H1 (cell line): ENCODE measurements around the gene DET1.

ENCODE experiments used
- CHD2 ChIP-seq: IDR thresholded peaks from 2 replicates; pipeline ENCODE4 v1.6.1; 2012; ENCODE audit warnings: low read length, improper control_type of control experiment
- EP300 ChIP-seq, 2 experiments: IDR thresholded peaks; 1 replicate in 1 of 2; 2 replicates in 1 of 2; pipeline ENCODE4 v1.6.1; 2011 to 2012; ENCODE audit warnings: low read depth in 2 of 2, low read length in 2 of 2, mild to moderate bottlenecking in 2 of 2, borderline replicate concordance in 1 of 2, inconsistent platforms in 1 of 2, moderate library complexity in 1 of 2
- KDM5A ChIP-seq: fragments of 200-600 bp; IDR thresholded peaks from 2 replicates; pipeline ENCODE4 v1.7.1; 2012; ENCODE audit warnings: mild to moderate bottlenecking, low read length, inconsistent platforms, mixed read lengths
- POLR2A ChIP-seq, 2 experiments: IDR thresholded peaks; 1 replicate in 1 of 2; 2 replicates in 1 of 2; pipeline ENCODE4 v1.6.1; 2011; ENCODE audit warnings: low read depth in 2 of 2, low read length in 2 of 2, mild to moderate bottlenecking in 2 of 2; ENCODE audit errors: control extremely low read depth in 1 of 2
- POU5F1 ChIP-seq: IDR thresholded peaks from 2 replicates; pipeline ENCODE4 v1.6.1; 2011; ENCODE audit warnings: low read depth, mild to moderate bottlenecking, low read length, moderate library complexity
- RBBP5 ChIP-seq: IDR thresholded peaks from 2 replicates; pipeline ENCODE4 v1.7.1; 2012; ENCODE audit warnings: low read depth, mild to moderate bottlenecking, inconsistent platforms, low read length, moderate library complexity, borderline replicate concordance
- SP1 ChIP-seq: IDR thresholded peaks from 2 replicates; pipeline ENCODE4 v1.6.1; 2011; ENCODE audit warnings: low read depth, low read length
- TF ChIP-seq, protein P1 (sequence below), 3 experiments: IDR thresholded peaks; 1 replicate in 2 of 3; 2 replicates in 1 of 3; pipeline versions ENCODE4 v1.5.1 to v1.6.1; 2011; ENCODE audit warnings: low read length in 3 of 3, mild to moderate bottlenecking in 3 of 3, inconsistent platforms in 2 of 3, low read depth in 1 of 3, moderate library complexity in 1 of 3; ENCODE audit not compliant: insufficient read depth in 1 of 3; ENCODE audit errors: control extremely low read depth in 1 of 3
- TF ChIP-seq, protein P2 (sequence below): fragments of 300-600 bp; sonication (generic); IDR thresholded peaks from 2 replicates; pipeline ENCODE4 v1.7.1; 2012; ENCODE audit warnings: low read length, moderate library complexity, mild to moderate bottlenecking, inconsistent platforms; ENCODE audit not compliant: insufficient replicate concordance

DNA sequence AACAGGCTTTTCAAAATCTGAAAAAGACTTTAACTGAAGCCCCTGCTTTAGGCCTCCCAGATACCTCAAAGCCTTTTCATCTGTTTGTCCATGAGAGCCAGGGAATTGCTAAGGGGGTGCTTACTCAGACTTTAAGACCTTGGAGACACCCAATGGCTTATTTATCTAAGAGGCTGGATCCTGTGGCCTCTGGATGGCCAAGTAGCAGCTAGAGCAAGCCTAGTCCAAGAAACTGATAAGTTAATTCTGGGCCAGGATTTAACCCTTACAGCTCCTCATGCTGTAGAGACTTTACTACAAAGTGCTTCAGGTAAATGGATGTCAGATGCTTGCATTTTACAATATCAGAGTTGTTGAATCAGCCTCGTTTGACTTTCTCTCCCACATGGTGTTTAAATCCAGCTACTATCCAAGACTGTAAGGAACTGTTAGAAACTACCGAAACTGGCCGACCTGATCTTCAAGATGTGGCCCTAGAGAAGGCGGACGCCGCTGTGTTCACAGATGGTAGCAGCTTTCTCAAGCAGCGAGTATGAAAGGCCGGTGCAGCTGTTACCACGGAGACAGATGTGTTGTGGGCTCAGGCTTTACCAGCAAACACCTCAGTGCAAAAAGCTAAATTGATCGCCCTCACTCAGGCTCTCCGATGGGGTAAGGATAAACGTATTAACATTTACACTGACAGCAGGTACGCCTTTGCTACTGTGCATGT is 3.3 kb downstream of the DET1 start:
- TF ChIP-seq, protein P1, sequence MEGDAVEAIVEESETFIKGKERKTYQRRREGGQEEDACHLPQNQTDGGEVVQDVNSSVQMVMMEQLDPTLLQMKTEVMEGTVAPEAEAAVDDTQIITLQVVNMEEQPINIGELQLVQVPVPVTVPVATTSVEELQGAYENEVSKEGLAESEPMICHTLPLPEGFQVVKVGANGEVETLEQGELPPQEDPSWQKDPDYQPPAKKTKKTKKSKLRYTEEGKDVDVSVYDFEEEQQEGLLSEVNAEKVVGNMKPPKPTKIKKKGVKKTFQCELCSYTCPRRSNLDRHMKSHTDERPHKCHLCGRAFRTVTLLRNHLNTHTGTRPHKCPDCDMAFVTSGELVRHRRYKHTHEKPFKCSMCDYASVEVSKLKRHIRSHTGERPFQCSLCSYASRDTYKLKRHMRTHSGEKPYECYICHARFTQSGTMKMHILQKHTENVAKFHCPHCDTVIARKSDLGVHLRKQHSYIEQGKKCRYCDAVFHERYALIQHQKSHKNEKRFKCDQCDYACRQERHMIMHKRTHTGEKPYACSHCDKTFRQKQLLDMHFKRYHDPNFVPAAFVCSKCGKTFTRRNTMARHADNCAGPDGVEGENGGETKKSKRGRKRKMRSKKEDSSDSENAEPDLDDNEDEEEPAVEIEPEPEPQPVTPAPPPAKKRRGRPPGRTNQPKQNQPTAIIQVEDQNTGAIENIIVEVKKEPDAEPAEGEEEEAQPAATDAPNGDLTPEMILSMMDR (IDR thresholded peaks at IDR 0.05; ENCODE audit: control extremely low read depth in 1 of 3, insufficient read depth in 1 of 3, low read depth in 1 of 3, low read length in 3 of 3): no peak
- TF ChIP-seq SP1 (no peak), POU5F1 (no peak), EP300 (IDR thresholded peaks at IDR 0.05; ENCODE audit: borderline replicate concordance in 1 of 2, low read depth in 2 of 2, low read length in 2 of 2) (no peak), RBBP5 (no peak), POLR2A (IDR thresholded peaks at IDR 0.05; ENCODE audit: control extremely low read depth in 1 of 2, low read depth in 2 of 2, low read length in 2 of 2) (no peak), CHD2 (no peak), KDM5A (no peak)
- TF ChIP-seq, protein P2, sequence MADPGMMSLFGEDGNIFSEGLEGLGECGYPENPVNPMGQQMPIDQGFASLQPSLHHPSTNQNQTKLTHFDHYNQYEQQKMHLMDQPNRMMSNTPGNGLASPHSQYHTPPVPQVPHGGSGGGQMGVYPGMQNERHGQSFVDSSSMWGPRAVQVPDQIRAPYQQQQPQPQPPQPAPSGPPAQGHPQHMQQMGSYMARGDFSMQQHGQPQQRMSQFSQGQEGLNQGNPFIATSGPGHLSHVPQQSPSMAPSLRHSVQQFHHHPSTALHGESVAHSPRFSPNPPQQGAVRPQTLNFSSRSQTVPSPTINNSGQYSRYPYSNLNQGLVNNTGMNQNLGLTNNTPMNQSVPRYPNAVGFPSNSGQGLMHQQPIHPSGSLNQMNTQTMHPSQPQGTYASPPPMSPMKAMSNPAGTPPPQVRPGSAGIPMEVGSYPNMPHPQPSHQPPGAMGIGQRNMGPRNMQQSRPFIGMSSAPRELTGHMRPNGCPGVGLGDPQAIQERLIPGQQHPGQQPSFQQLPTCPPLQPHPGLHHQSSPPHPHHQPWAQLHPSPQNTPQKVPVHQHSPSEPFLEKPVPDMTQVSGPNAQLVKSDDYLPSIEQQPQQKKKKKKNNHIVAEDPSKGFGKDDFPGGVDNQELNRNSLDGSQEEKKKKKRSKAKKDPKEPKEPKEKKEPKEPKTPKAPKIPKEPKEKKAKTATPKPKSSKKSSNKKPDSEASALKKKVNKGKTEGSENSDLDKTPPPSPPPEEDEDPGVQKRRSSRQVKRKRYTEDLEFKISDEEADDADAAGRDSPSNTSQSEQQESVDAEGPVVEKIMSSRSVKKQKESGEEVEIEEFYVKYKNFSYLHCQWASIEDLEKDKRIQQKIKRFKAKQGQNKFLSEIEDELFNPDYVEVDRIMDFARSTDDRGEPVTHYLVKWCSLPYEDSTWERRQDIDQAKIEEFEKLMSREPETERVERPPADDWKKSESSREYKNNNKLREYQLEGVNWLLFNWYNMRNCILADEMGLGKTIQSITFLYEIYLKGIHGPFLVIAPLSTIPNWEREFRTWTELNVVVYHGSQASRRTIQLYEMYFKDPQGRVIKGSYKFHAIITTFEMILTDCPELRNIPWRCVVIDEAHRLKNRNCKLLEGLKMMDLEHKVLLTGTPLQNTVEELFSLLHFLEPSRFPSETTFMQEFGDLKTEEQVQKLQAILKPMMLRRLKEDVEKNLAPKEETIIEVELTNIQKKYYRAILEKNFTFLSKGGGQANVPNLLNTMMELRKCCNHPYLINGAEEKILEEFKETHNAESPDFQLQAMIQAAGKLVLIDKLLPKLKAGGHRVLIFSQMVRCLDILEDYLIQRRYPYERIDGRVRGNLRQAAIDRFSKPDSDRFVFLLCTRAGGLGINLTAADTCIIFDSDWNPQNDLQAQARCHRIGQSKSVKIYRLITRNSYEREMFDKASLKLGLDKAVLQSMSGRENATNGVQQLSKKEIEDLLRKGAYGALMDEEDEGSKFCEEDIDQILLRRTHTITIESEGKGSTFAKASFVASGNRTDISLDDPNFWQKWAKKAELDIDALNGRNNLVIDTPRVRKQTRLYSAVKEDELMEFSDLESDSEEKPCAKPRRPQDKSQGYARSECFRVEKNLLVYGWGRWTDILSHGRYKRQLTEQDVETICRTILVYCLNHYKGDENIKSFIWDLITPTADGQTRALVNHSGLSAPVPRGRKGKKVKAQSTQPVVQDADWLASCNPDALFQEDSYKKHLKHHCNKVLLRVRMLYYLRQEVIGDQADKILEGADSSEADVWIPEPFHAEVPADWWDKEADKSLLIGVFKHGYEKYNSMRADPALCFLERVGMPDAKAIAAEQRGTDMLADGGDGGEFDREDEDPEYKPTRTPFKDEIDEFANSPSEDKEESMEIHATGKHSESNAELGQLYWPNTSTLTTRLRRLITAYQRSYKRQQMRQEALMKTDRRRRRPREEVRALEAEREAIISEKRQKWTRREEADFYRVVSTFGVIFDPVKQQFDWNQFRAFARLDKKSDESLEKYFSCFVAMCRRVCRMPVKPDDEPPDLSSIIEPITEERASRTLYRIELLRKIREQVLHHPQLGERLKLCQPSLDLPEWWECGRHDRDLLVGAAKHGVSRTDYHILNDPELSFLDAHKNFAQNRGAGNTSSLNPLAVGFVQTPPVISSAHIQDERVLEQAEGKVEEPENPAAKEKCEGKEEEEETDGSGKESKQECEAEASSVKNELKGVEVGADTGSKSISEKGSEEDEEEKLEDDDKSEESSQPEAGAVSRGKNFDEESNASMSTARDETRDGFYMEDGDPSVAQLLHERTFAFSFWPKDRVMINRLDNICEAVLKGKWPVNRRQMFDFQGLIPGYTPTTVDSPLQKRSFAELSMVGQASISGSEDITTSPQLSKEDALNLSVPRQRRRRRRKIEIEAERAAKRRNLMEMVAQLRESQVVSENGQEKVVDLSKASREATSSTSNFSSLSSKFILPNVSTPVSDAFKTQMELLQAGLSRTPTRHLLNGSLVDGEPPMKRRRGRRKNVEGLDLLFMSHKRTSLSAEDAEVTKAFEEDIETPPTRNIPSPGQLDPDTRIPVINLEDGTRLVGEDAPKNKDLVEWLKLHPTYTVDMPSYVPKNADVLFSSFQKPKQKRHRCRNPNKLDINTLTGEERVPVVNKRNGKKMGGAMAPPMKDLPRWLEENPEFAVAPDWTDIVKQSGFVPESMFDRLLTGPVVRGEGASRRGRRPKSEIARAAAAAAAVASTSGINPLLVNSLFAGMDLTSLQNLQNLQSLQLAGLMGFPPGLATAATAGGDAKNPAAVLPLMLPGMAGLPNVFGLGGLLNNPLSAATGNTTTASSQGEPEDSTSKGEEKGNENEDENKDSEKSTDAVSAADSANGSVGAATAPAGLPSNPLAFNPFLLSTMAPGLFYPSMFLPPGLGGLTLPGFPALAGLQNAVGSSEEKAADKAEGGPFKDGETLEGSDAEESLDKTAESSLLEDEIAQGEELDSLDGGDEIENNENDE: no peak
